Measurements from ENCODE around the gene CCDC167. TPM values are rescaled to one million over a fixed set of nuclear protein-coding genes. Genes with fewer than 3 reads are reported as not detected.

CCDC167 gene
- total and polyA plus RNA-seq, 2 of the 8 experiments (the other 6 are each of a cell fraction or from before 2014, with no cell fraction given) = 11.0 to 26.5 TPM

DNA sequence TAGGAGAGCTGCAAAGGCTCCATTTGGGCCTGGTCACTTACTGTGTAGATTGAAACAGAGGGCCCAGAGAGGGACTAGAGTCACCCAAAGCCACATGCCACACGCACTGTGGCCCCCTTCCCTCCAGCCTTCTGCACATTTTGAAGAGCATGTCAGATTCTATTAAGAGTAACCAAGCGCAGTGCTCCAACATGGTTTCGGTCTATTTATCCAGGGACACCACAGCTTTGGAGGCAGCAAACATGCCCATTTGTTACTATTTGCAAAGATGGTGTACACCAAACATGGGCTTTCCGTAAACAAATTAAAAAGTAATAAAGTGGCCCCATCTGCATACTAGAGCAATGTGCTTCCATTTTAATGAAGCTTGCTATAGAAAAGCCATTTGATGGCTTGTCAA lies 43.7 kb upstream of the CCDC167 start:
- Histone ChIP-seq H3K23me2 (ENCODE audit: low read depth, low read length) (no peaks in the 10 kb centered on the region), H3K56ac (replicated peaks; ENCODE audit: insufficient read length, low read depth, low read length) (no peak overlapping the region), H3K36me3 (ENCODE audit: control insufficient read depth in 2 of 4, insufficient read depth in 4 of 4, low read length in 3 of 4) (no peaks in the 10 kb centered on the region), H4K91ac (replicated peaks; ENCODE audit: insufficient read length, low read length) (no peak overlapping the region), H4K20me1 (replicated peaks in 1 of 2; ENCODE audit: control insufficient read depth in 1 of 2, insufficient read depth in 2 of 2, low read length in 2 of 2) (no peaks in the 10 kb centered on the region), H3K79me1 (ENCODE audit: low read depth, low read length) (no peaks in the 10 kb centered on the region), H3K4me2 (ENCODE audit: insufficient read depth in 1 of 2, low read depth in 2 of 2, low read length in 2 of 2) (no peak overlapping the region), H3K9ac (replicated peaks in 1 of 4; ENCODE audit: extremely low read depth in 1 of 4, low read depth in 3 of 4, low read length in 3 of 4) (no peak overlapping the region), H3K18ac (ENCODE audit: extremely low read depth, low read length) (no peak overlapping the region), H3K4me1 (replicated peaks in 1 of 4; ENCODE audit: control insufficient read depth in 3 of 4, insufficient read depth in 4 of 4, low read length in 3 of 4) (no peaks in the 10 kb centered on the region; a peak in 1 of 7 replicates), H3K9me3 (ENCODE audit: insufficient read depth in 2 of 2, low read depth in 1 of 2, low read length in 1 of 2) (no peaks in the 10 kb centered on the region), H2BK120ac (replicated peaks; ENCODE audit: low read depth, low read length) (no peak overlapping the region), H4K5ac (ENCODE audit: insufficient read length, low read depth, low read length) (no peak overlapping the region), H2AFZ (ENCODE audit: low read length) (no peak overlapping the region), H2BK20ac (ENCODE audit: low read length) (no peak overlapping the region), H2BK15ac (ENCODE audit: low read length) (no peak overlapping the region), H3K27ac (ENCODE audit: low read depth, low read length) (no peak overlapping the region), H4K8ac (ENCODE audit: extremely low read depth, insufficient read depth, low read length) (no peak overlapping the region), H3K79me2 (ENCODE audit: control insufficient read depth in 1 of 2, insufficient read depth in 2 of 2, low read length in 2 of 2) (no peaks in the 10 kb centered on the region), H2BK5ac (ENCODE audit: low read depth, low read length) (no peak overlapping the region), H2BK12ac (ENCODE audit: low read depth, low read length) (no peak overlapping the region), H3K23ac (ENCODE audit: insufficient read length) (no peak overlapping the region), H3K4ac (replicated peaks; ENCODE audit: insufficient read length, low read depth, low read length) (no peak overlapping the region), H3K4me3 (ENCODE audit: extremely low read depth in 1 of 4, insufficient read depth in 2 of 4, low read depth in 3 of 4, low read length in 4 of 4) (no peak overlapping the region), H3K14ac (ENCODE audit: insufficient read length) (no peak overlapping the region), H2AK5ac (ENCODE audit: low read depth, low read length) (no peak overlapping the region), H3K27me3 (replicated peaks in 1 of 4; ENCODE audit: control insufficient read depth in 3 of 4, extremely low read depth in 1 of 4, insufficient read depth in 3 of 4, low read length in 3 of 4) (peaks cover 0 to 1% (median under 1%) of the 10 kb centered on the region in 4 experiments; a peak in 5 of 7 replicates)
- CTCF ChIA-PET (ENCODE audit: partially characterized antibody) = interaction anchor here (0.8 to 1.5 kb wide), 5 partner anchors 17 to 42 kb away, joined by 3 to 12 read pairs (median 5); no protein-coding TSS in a partner anchor
- WGBS, 2 experiments (ENCODE audit: extremely low coverage in 1 of 2, insufficient coverage in 1 of 2, insufficient read length in 1 of 2, insufficient replicate concordance in 2 of 2, low coverage in 1 of 2, low lambda C conversion rate in 2 of 2, missing lambda C conversion rate in 1 of 2) = 70% methylated on average over 4 of the region's 4 CpGs; no CpG with 5 or more reads in 1 of the 2 experiments
- POLR2A ChIA-PET (ENCODE audit: partially characterized antibody) = no interaction called here
- DNase-seq (ENCODE audit: low read depth in 1 of 2, low spot score in 2 of 2) (no peak), FAIRE-seq (no peak)
- TF ChIP-seq, protein P1, sequence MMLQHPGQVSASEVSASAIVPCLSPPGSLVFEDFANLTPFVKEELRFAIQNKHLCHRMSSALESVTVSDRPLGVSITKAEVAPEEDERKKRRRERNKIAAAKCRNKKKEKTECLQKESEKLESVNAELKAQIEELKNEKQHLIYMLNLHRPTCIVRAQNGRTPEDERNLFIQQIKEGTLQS (IDR thresholded peaks at IDR 0.05; ENCODE audit: insufficient read depth, low read depth, low read length) = no peak
- TF ChIP-seq CTBP2 (IDR thresholded peaks at IDR 0.05; ENCODE audit: borderline replicate concordance, insufficient read depth, insufficient read length, low read length) (no peak), RXRA (IDR thresholded peaks at IDR 0.05; ENCODE audit: insufficient read depth, low read depth, low read length) (no peak), CBX8 (IDR thresholded peaks at IDR 0.05; ENCODE audit: borderline replicate concordance, low read depth, low read length) (no peak), POLR2A (IDR thresholded peaks at IDR 0.05; ENCODE audit: control extremely low read depth in 1 of 2, low read depth in 2 of 2, low read length in 2 of 2) (no peak), BCL11A (IDR thresholded peaks at IDR 0.05; ENCODE audit: low read depth in 2 of 2, low read length in 2 of 2) (no peak), NRF1 (IDR thresholded peaks at IDR 0.05; ENCODE audit: low read depth, low read length) (no peak), RBBP5 (IDR thresholded peaks at IDR 0.05; ENCODE audit: borderline replicate concordance, low read depth, low read length) (no peak), POLR2AphosphoS5 (IDR thresholded peaks at IDR 0.05; ENCODE audit: low read depth, low read length) (no peak), SUZ12 (IDR thresholded peaks at IDR 0.05; ENCODE audit: low read length) (no peak), RNF2 (IDR thresholded peaks at IDR 0.05; ENCODE audit: borderline replicate concordance, low read depth, low read length, missing control alignments, poor library complexity, severe bottlenecking) (no peak), TEAD4 (IDR thresholded peaks at IDR 0.05; ENCODE audit: low read depth, low read length) (no peak), TBP (IDR thresholded peaks at IDR 0.05; ENCODE audit: low read depth, low read length) (no peak)
- TF ChIP-seq, protein P2, sequence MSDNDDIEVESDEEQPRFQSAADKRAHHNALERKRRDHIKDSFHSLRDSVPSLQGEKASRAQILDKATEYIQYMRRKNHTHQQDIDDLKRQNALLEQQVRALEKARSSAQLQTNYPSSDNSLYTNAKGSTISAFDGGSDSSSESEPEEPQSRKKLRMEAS (IDR thresholded peaks at IDR 0.05) = no peak
